Liver (tissue), 9 donors: ENCODE measurements around the gene DLX2. TPM values are rescaled to one million over a fixed set of nuclear protein-coding genes. Genes with fewer than 3 reads are reported as not detected.

Source experiments
- DNase-seq: peaks from one replicate; pipeline ENCODE4 v3.0.0-alpha.2; 2017; ENCODE audit warnings: low spot score
- H3K27ac ChIP-seq, 2 donors: one replicate each; pipeline ENCODE4 v1.7.0; 2013; ENCODE audit warnings: inconsistent platforms in 2 of 2, low read length in 2 of 2, control low read depth in 1 of 2, low read depth in 1 of 2, mild to moderate bottlenecking in 1 of 2
- H3K27me3 ChIP-seq, 4 donors: one replicate each; pipeline versions ENCODE4 v1.6.1 to v1.7.0; 2013; ENCODE audit warnings: low read length in 3 of 4, inconsistent platforms in 1 of 4, mild to moderate bottlenecking in 1 of 4, moderate library complexity in 1 of 4; ENCODE audit not compliant: control insufficient read depth in 4 of 4, insufficient read depth in 4 of 4
- H3K36me3 ChIP-seq, 4 donors: one replicate each; pipeline versions ENCODE4 v1.6.1 to v1.7.0; 2013; ENCODE audit warnings: low read length in 3 of 4, mild to moderate bottlenecking in 3 of 4, low read depth in 1 of 4, moderate library complexity in 1 of 4; ENCODE audit not compliant: control insufficient read depth in 4 of 4, insufficient read depth in 3 of 4
- H3K4me1 ChIP-seq, 4 donors: one replicate each; pipeline versions ENCODE4 v1.6.1 to v1.7.0; 2013; ENCODE audit warnings: low read length in 3 of 4, mild to moderate bottlenecking in 3 of 4, moderate library complexity in 1 of 4; ENCODE audit not compliant: control insufficient read depth in 4 of 4, insufficient read depth in 4 of 4
- H3K4me3 ChIP-seq, 3 donors: one replicate each; pipeline versions ENCODE4 v1.6.1 to v1.7.0; 2013; ENCODE audit warnings: low read length in 3 of 3, control low read depth in 1 of 3, low read depth in 1 of 3, mild to moderate bottlenecking in 1 of 3
- H3K9ac ChIP-seq, 2 donors: one replicate each; pipeline ENCODE4 v1.7.0; 2013; ENCODE audit warnings: low read length in 2 of 2, mild to moderate bottlenecking in 2 of 2, moderate library complexity in 2 of 2, control low read depth in 1 of 2, low read depth in 1 of 2
- H3K9me3 ChIP-seq, 4 donors: one replicate each; pipeline versions ENCODE4 v1.6.1 to v1.7.0; 2013; ENCODE audit warnings: low read length in 3 of 4; ENCODE audit not compliant: control insufficient read depth in 4 of 4
- ATF3 ChIP-seq: IDR thresholded peaks from 2 replicates; pipeline ENCODE4 v1.6.1; 2016; ENCODE audit warnings: antibody characterized with exemption
- FOXA1 ChIP-seq: IDR thresholded peaks from 2 replicates; pipeline ENCODE4 v1.6.1; 2016; ENCODE audit warnings: antibody characterized with exemption
- HNF4A ChIP-seq, 2 donors: conservative IDR thresholded peaks; 2 replicates each; pipeline ENCODE4 v1.6.1; 2016; ENCODE audit warnings: antibody characterized with exemption in 2 of 2, mild to moderate bottlenecking in 2 of 2
- HNF4G ChIP-seq: IDR thresholded peaks from 2 replicates; pipeline ENCODE4 v1.6.1; 2016; ENCODE audit warnings: antibody characterized with exemption
- MAX ChIP-seq: IDR thresholded peaks from 2 replicates; pipeline ENCODE4 v1.6.1; 2016; ENCODE audit warnings: antibody characterized with exemption
- NR2F2 ChIP-seq: IDR thresholded peaks from 2 replicates; pipeline ENCODE4 v1.6.1; 2016; ENCODE audit warnings: antibody characterized with exemption
- REST ChIP-seq: IDR thresholded peaks from 2 replicates; pipeline ENCODE4 v1.6.1; 2016; ENCODE audit warnings: antibody characterized with exemption, mild to moderate bottlenecking
- RXRA ChIP-seq, 2 donors: IDR thresholded peaks; 2 replicates each; pipeline ENCODE4 v1.6.1; 2017 to 2018; ENCODE audit warnings: antibody characterized with exemption in 2 of 2, mild to moderate bottlenecking in 1 of 2
- SP1 ChIP-seq: IDR thresholded peaks from 2 replicates; pipeline ENCODE4 v1.6.1; 2018; ENCODE audit warnings: antibody characterized with exemption, mild to moderate bottlenecking
- TAF1 ChIP-seq: conservative IDR thresholded peaks from 2 replicates; pipeline ENCODE4 v1.6.1; 2016; ENCODE audit warnings: antibody characterized with exemption, mild to moderate bottlenecking
- WGBS: extraction: QIAGEN DNeasy Blood & Tissue Kit; methylation state at CpG from one replicate; pipeline ENCODE4 v1.1.7; 2013; 5-methylcytosine and 5-hydroxymethylcytosine counted together
- polyA plus RNA-seq, 2 donors: library from polyadenylated mRNA; stranded (reverse) in 1 of 2; unstranded in 1 of 2; fragments of 200-250 nt in 1 of 2; fragments of >200 nt in 1 of 2; fragmentation: Nextera tagmentation in 1 of 2; extraction: Ambion mirVana in 1 of 2; gene quantifications; one replicate each; pipeline versions ENCODE4 v1.2.1 to v1.2.3, GENCODE V29; 2013 to 2015
- total RNA-seq, 2 donors: library from RNA; depleted of rRNA; stranded (reverse); fragments of >200 nt; gene quantifications; one replicate each; pipeline ENCODE4 v1.2.3, GENCODE V29; 2014
- TF ChIP-seq, protein P1 (sequence below): fragments of 150-350 bp; IDR thresholded peaks from 2 replicates; pipeline ENCODE4 v1.5.1; 2017; ENCODE audit warnings: improper control_type of control experiment, low read depth, low read length; ENCODE audit not compliant: missing input control
- donor health status: healthy.
- donor health status: healthy.
- donor health status: healthy.
- donor health status: healthy.
- donor health status: healthy.

DLX2 gene
- total and polyA plus RNA-seq, 4 donors, result not detected

DNA sequence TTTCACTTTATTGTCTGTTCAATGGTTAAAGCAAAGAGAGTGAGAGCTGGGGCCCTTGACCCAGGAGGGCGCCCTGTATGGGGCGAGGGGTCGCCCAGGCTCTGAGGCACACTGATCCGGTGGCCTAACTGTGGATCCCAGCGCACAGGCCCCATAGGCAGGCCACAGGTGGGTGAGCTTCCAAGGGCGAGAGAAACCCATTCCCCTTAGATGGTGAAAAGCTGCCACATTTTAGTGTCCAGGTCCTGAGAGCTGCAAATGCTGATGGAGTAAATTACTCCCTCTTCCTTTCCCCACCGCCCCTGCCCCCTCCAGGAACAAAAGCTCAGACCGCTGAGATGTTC lies 5.9 kb upstream of the DLX2 start:
- 24% methylated on average over 8 of the region's 8 CpGs for WGBS
- Histone ChIP-seq H3K9ac (no peak overlapping the region), H3K27ac (no peak overlapping the region), H3K4me3 (no peak overlapping the region), H3K27me3 (peaks cover 0 to 28% (median 8%) of the 10 kb centered on the region in 4 donors), H3K4me1 (peaks cover 9 to 15% (median 14%) of the 10 kb centered on the region in 4 donors), H3K36me3 (no peaks in the 10 kb centered on the region), H3K9me3 (no peaks in the 10 kb centered on the region)
- DNase-seq, result no peak
- TF ChIP-seq, protein P1, sequence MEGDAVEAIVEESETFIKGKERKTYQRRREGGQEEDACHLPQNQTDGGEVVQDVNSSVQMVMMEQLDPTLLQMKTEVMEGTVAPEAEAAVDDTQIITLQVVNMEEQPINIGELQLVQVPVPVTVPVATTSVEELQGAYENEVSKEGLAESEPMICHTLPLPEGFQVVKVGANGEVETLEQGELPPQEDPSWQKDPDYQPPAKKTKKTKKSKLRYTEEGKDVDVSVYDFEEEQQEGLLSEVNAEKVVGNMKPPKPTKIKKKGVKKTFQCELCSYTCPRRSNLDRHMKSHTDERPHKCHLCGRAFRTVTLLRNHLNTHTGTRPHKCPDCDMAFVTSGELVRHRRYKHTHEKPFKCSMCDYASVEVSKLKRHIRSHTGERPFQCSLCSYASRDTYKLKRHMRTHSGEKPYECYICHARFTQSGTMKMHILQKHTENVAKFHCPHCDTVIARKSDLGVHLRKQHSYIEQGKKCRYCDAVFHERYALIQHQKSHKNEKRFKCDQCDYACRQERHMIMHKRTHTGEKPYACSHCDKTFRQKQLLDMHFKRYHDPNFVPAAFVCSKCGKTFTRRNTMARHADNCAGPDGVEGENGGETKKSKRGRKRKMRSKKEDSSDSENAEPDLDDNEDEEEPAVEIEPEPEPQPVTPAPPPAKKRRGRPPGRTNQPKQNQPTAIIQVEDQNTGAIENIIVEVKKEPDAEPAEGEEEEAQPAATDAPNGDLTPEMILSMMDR, result no peak
- TF ChIP-seq SP1, result no peak
- TF ChIP-seq RXRA (IDR thresholded peaks at IDR 0.05), result no peak
- TF ChIP-seq FOXA1, result no peak
- TF ChIP-seq NR2F2, result no peak
- TF ChIP-seq HNF4G, result no peak
- TF ChIP-seq MAX, result no peak
- no peak for TF ChIP-seq ATF3

DNA sequence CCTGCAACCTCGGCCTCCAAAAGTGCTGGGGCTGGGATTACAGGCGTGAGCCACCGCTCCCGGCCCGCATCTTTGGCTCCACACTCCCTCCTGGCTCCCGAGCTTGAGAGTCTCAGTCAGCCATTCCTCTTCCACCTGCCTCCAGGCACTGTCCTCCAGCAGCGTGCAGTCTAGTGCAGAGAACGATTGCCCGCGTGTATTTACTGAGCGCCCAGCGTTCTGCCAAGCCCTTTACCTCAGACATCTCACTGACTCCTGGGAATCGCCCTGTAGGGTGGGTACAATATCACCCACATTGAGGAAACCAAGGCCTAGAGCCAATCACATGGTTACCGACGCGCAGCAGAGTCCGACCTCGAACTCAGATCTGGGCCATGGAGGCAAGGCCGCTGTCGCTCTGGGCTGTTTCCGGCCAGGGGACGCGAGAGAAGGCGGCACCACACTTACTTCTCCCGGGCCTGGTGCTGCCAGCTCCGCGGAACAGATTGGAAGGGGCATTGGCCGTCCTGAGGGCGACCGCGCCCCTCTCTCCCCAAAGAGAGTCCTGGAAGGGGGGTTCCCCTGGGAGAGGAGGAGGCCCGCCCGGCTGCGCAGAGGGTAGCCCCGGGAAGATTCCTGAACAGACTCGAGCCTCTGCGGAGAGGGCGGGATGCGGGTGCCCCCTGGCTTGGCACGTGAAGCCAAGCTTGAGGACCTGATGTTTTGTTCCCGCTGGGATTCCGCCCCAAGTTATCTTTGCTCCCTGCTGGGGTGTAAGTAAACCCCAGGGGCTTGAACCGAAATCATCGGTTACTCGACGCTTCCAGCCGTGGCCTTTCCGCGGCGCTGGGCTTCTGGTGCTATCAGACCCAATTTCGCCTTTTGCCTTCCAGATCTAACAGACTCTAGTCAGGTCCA lies 5.2 kb upstream of the DLX2 start:
- TF ChIP-seq NR2F2 (no peak), HNF4G (no peak), REST (no peak), HNF4A (conservative IDR thresholded peaks at IDR 0.05) (no peak), FOXA1 (no peak), SP1 (no peak), RXRA (IDR thresholded peaks at IDR 0.05) (no peak), TAF1 (no peak)
- TF ChIP-seq, protein P1, result no peak
- Histone ChIP-seq H3K27ac (no peak overlapping the region), H3K9ac (no peak overlapping the region), H3K27me3 (peaks cover 0 to 28% (median 11%) of the 10 kb centered on the region in 4 donors), H3K36me3 (no peaks in the 10 kb centered on the region), H3K9me3 (no peaks in the 10 kb centered on the region), H3K4me3 (no peak overlapping the region), H3K4me1 (peaks cover 9 to 21% (median 20%) of the 10 kb centered on the region in 4 donors)
- DNase-seq, result no peak
- 17% methylated on average over 51 of the region's 51 CpGs for WGBS
